HG02981 (cell line): ENCODE measurements around the gene IL20RA.

Experiments
- ATAC-seq: cut with Tn5 transposase; IDR thresholded peaks from one replicate; pipeline ENCODE4 v1.9.1; 2021; ENCODE audit warnings: mild to moderate bottlenecking, moderate library complexity; ENCODE audit not compliant: unreplicated experiment

IL20RA gene

GRCh38 chr6:137011406-137011805, 33.4 kb downstream of the IL20RA start:
- ATAC-seq: no peak

- no peak for ATAC-seq
Measured at GRCh38 chr6:137010128-137010718, 34.5 kb downstream of the IL20RA start.

GRCh38 chr6:137008204-137008603, 36.6 kb downstream of the IL20RA start:
- ATAC-seq: no peak

- ATAC-seq: no peak
Measured at GRCh38 chr6:137006056-137006455, 38.7 kb downstream of the IL20RA start.

- no peak for ATAC-seq
Measured at GRCh38 chr6:137005073-137005472, 39.7 kb downstream of the IL20RA start.

- no peak for ATAC-seq
Measured at GRCh38 chr6:137002505-137002904, 42.3 kb downstream of the IL20RA start.

GRCh38 chr6:137001977-137002302, 42.8 kb downstream of the IL20RA start:
- ATAC-seq: no peak

- ATAC-seq: no peak
Measured at GRCh38 chr6:137001299-137001976, 43.3 kb downstream of the IL20RA start.

- ATAC-seq: no peak
Measured at GRCh38 chr6:137000825-137001224, 43.9 kb downstream of the IL20RA start.

GRCh38 chr6:136995521-136995920, 49.2 kb downstream of the IL20RA start:
- no peak for ATAC-seq

- no peak for ATAC-seq
Measured at GRCh38 chr6:136994782-136995181, 50.0 kb downstream of the IL20RA start.

- no peak for ATAC-seq
Measured at GRCh38 chr6:136992113-136992512, 52.7 kb downstream of the IL20RA start.

GRCh38 chr6:136991646-136992045, 53.1 kb downstream of the IL20RA start:
- no peak for ATAC-seq

GRCh38 chr6:136990754-136991153, 54.0 kb downstream of the IL20RA start:
- ATAC-seq: no peak

- ATAC-seq: no peak
Measured at GRCh38 chr6:136990242-136990578, 54.6 kb downstream of the IL20RA start.

GRCh38 chr6:136989571-136990241, 55.1 kb downstream of the IL20RA start:
- ATAC-seq: no peak

GRCh38 chr6:136987526-136987925, 57.2 kb downstream of the IL20RA start:
- ATAC-seq: no peak

GRCh38 chr6:136985502-136985901, 59.3 kb downstream of the IL20RA start:
- ATAC-seq: no peak

GRCh38 chr6:136984578-136984977, 60.2 kb downstream of the IL20RA start:
- no peak for ATAC-seq

- ATAC-seq: no peak
Measured at GRCh38 chr6:136983687-136984086, 61.1 kb downstream of the IL20RA start.

GRCh38 chr6:136982928-136983327, 61.8 kb downstream of the IL20RA start:
- no peak for ATAC-seq

- ATAC-seq: no peak
Measured at GRCh38 chr6:136980070-136980469, 64.7 kb downstream of the IL20RA start.

- no peak for ATAC-seq
Measured at GRCh38 chr6:136979206-136979605, 65.6 kb downstream of the IL20RA start.
